ENCODE results near the gene TGFBR3. TPM values are rescaled to one million over a fixed set of nuclear protein-coding genes. Genes with fewer than 3 reads are reported as not detected.

The TGFBR3 gene
- total RNA-seq, 1 experiment from 2014 or later, result 14.5 TPM

GRCh38 chr1:91645031-91645430 lies 240.9 kb downstream of the TGFBR3 start:
- in situ Hi-C loops (cut with HindIII; ENCODE audit: low pct_unique_long_range_greater_than_20kb, low sequenced_read_pairs) (no loop called here), intact Hi-C loops (cut with micrococcal nuclease; ENCODE audit: unreplicated experiment) (no loop called here)
- Histone ChIP-seq H3K36me3 (ENCODE audit: control insufficient read depth, insufficient read depth, low read length) (no peaks in the 10 kb centered on the region), H3K4me1 (ENCODE audit: control insufficient read depth, insufficient read depth, low read length) (no peaks in the 10 kb centered on the region), H3K27ac (ENCODE audit: low read length) (no peak overlapping the region), H3K4me3 (ENCODE audit: low read depth in 2 of 2, low read length in 2 of 2) (no peak overlapping the region), H3K27me3 (ENCODE audit: control insufficient read depth, insufficient read depth, low read length) (no peaks in the 10 kb centered on the region), H3K9me3 (ENCODE audit: control insufficient read depth, insufficient read depth, low read depth, low read length) (no peaks in the 10 kb centered on the region)
- ATAC-seq (no peak), DNase-seq (ENCODE audit: low read depth, low spot score) (no peak)
- ChIA-PET CTCF (no interaction called here), POLR2A (no interaction called here)
- BruUV-seq (replicated peaks), result no TSS peak
- no peak for TF ChIP-seq POLR2AphosphoS5 (IDR thresholded peaks at IDR 0.05; ENCODE audit: low read depth, low read length)
- no peak for TF ChIP-seq REST (IDR thresholded peaks at IDR 0.05; ENCODE audit: insufficient read depth in 1 of 2, low read depth in 2 of 2, low read length in 1 of 2)
- no peak for TF ChIP-seq CTCF (IDR thresholded peaks at IDR 0.05)
- TF ChIP-seq SIN3A (IDR thresholded peaks at IDR 0.05; ENCODE audit: borderline replicate concordance, insufficient read depth, low read depth, low read length), result no peak
- no peak for TF ChIP-seq TCF7L2 (IDR thresholded peaks at IDR 0.05; ENCODE audit: low read depth, low read length)

GRCh38 chr1:91643431-91643830 lies 242.5 kb downstream of the TGFBR3 start:
- ATAC-seq (no peak), DNase-seq (ENCODE audit: low read depth, low spot score) (no peak)
- no peak overlapping the region for H3K4me3 ChIP-seq (ENCODE audit: low read depth in 2 of 2, low read length in 2 of 2)
- H3K4me1 ChIP-seq (ENCODE audit: control insufficient read depth, insufficient read depth, low read length), result no peaks in the 10 kb centered on the region
- no peaks in the 10 kb centered on the region for H3K36me3 ChIP-seq (ENCODE audit: control insufficient read depth, insufficient read depth, low read length)
- no peaks in the 10 kb centered on the region for H3K9me3 ChIP-seq (ENCODE audit: control insufficient read depth, insufficient read depth, low read depth, low read length)
- in situ Hi-C loops (cut with HindIII; ENCODE audit: low pct_unique_long_range_greater_than_20kb, low sequenced_read_pairs), result no loop called here
- TF ChIP-seq TCF7L2 (IDR thresholded peaks at IDR 0.05; ENCODE audit: low read depth, low read length) (no peak), SIN3A (IDR thresholded peaks at IDR 0.05; ENCODE audit: borderline replicate concordance, insufficient read depth, low read depth, low read length) (no peak), CTCF (IDR thresholded peaks at IDR 0.05) (no peak), POLR2AphosphoS5 (IDR thresholded peaks at IDR 0.05; ENCODE audit: low read depth, low read length) (no peak), REST (IDR thresholded peaks at IDR 0.05; ENCODE audit: insufficient read depth in 1 of 2, low read depth in 2 of 2, low read length in 1 of 2) (no peak)
- ChIA-PET CTCF (no interaction called here), POLR2A (no interaction called here)
- intact Hi-C loops (cut with micrococcal nuclease; ENCODE audit: unreplicated experiment), result no loop called here
- no peak overlapping the region for H3K27ac ChIP-seq (ENCODE audit: low read length)
- BruUV-seq (replicated peaks), result no TSS peak
- no peaks in the 10 kb centered on the region for H3K27me3 ChIP-seq (ENCODE audit: control insufficient read depth, insufficient read depth, low read length)

Measured in Panc1 (cell line).